OCI-LY1 (cell line): Measurements from ENCODE around the gene KCNIP3.

ENCODE experiments used
- H2AFZ ChIP-seq: fragments of 200-600 bp; sonication (generic), shearing (Covaris generic); 2 replicates; pipeline ENCODE4 v1.6.0; 2014; ENCODE audit warnings: antibody characterized with exemption, mild to moderate bottlenecking, low read length
- H3F3A ChIP-seq: fragments of 200-600 bp; sonication (generic), shearing (Covaris generic); 2 replicates; pipeline ENCODE4 v1.6.0; 2014; ENCODE audit warnings: mild to moderate bottlenecking, antibody characterized with exemption, low read length, moderate library complexity; ENCODE audit not compliant: insufficient read depth
- H3K27ac ChIP-seq: fragments of 200-600 bp; sonication (generic); 2 replicates; pipeline ENCODE4 v1.5.1; 2014; ENCODE audit warnings: low read length, mixed run types, mild to moderate bottlenecking, low read depth; ENCODE audit not compliant: poor library complexity, severe bottlenecking
- H3K27me3 ChIP-seq: fragments of 200-600 bp; sonication (generic); 2 replicates; pipeline ENCODE4 v1.6.0; 2014; ENCODE audit warnings: antibody characterized with exemption, mild to moderate bottlenecking, low read length, moderate library complexity; ENCODE audit not compliant: insufficient read depth
- H3K36me3 ChIP-seq: fragments of 200-600 bp; sonication (generic); 2 replicates; pipeline ENCODE4 v1.6.1; 2014; ENCODE audit warnings: mild to moderate bottlenecking, antibody characterized with exemption, low read length, moderate library complexity, mixed read lengths; ENCODE audit not compliant: insufficient read depth
- H3K4me1 ChIP-seq: fragments of 200-600 bp; sonication (generic); 2 replicates; pipeline ENCODE4 v1.5.1; 2014; ENCODE audit warnings: mild to moderate bottlenecking, low read length, moderate library complexity; ENCODE audit not compliant: insufficient read depth, severe bottlenecking
- H3K4me2 ChIP-seq: fragments of 200-600 bp; sonication (generic), shearing (Covaris generic); 2 replicates; pipeline ENCODE4 v1.6.1; 2014; ENCODE audit warnings: low read length
- H3K4me3 ChIP-seq: fragments of 200-600 bp; sonication (generic); 2 replicates; pipeline ENCODE4 v1.5.1; 2014; ENCODE audit warnings: low read length, low read depth, mild to moderate bottlenecking, mixed read lengths; ENCODE audit not compliant: poor library complexity, severe bottlenecking
- H3K79me2 ChIP-seq: fragments of 200-600 bp; shearing (Covaris generic); 2 replicates; pipeline ENCODE4 v1.6.1; 2016; ENCODE audit warnings: mixed run types, low read length, mixed read lengths; ENCODE audit not compliant: insufficient read depth
- H3K9ac ChIP-seq: fragments of 200-600 bp; sonication (generic), shearing (Covaris generic); 2 replicates; pipeline ENCODE4 v1.6.1; 2014; ENCODE audit warnings: mild to moderate bottlenecking, low read length, mixed read lengths
- H3K9me2 ChIP-seq: fragments of 200-600 bp; sonication (generic), shearing (Covaris generic); 2 replicates; pipeline ENCODE4 v1.6.1; 2014; ENCODE audit warnings: low read depth, mild to moderate bottlenecking, low read length, mixed read lengths
- H3K9me3 ChIP-seq: fragments of 200-600 bp; shearing (Covaris generic); 2 replicates; pipeline ENCODE4 v1.6.1; 2014; ENCODE audit warnings: low read length, mixed read lengths
- H4K20me1 ChIP-seq: fragments of 200-600 bp; sonication (generic), shearing (Covaris generic); 2 replicates; pipeline ENCODE4 v1.6.0; 2016; ENCODE audit warnings: mild to moderate bottlenecking, low read length; ENCODE audit not compliant: insufficient read depth
- EZH2 ChIP-seq: fragments of 200-600 bp; sonication (generic), shearing (Covaris generic); IDR thresholded peaks from 2 replicates; pipeline ENCODE4 v1.8.0; 2017; ENCODE audit warnings: borderline replicate concordance, mixed run types, mild to moderate bottlenecking, antibody characterized with exemption, low read length, moderate library complexity, mixed read lengths
- TF ChIP-seq, protein P1 (sequence below): fragments of 200-600 bp; sonication (generic), shearing (Covaris generic); IDR thresholded peaks from 2 replicates; pipeline ENCODE4 v1.5.1; 2017; ENCODE audit warnings: mild to moderate bottlenecking, antibody characterized with exemption, low read length, moderate library complexity, mixed read lengths

Gene KCNIP3

DNA sequence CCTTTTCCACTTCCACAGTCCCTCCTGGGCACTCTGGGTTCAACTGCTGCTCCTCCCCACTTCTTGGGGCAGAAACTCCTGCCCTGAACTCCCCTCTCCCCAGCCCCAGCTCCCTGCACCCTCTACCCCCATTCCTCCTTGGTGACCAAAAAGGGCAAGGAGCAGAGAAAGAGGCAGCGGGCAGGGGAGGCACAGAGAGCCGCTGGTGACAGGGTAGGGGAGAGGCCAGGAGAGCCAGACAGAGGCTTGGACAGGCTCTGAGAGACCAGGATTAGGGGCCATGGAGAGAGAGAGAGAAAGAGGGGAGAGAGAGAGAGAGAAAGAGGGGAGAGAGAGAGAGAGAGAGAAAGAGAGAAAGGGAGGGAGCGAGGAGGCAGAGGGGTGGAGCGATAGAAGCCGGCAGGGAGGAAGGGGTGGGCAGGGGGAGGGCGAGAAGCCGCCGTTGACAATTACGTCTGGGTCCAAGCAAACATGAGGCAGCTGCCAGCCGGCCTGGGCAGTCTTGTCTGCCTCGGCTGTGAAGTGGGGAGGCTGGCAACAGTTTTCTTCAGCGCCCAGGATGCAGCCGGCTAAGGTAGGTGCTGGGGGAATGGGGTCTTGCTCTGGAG, at the start of gene KCNIP3:
Gene KCNIP3 (plus strand): TSS at position 468 of the 608 bp plus-strand sequence. CDS start 92 bp downstream, at position 560.
- Histone ChIP-seq H3K4me1 (no peaks in the 10 kb centered on the region), H3K9ac (no peak within 1 kb of the TSS), H3F3A (no peaks in the 10 kb centered on the region), H3K79me2 (no peaks in the 10 kb centered on the region), H3K36me3 (no peaks in the 10 kb centered on the region), H3K27me3 (no peaks in the 10 kb centered on the region; the same call in 1 of the 2 replicates), H3K4me3 (no peak within 1 kb of the TSS), H4K20me1 (no peaks in the 10 kb centered on the region), H3K4me2 (no peak within 1 kb of the TSS), H3K9me3 (no peaks in the 10 kb centered on the region), H3K27ac (no peak within 1 kb of the TSS), H2AFZ (no peak within 1 kb of the TSS), H3K9me2 (no peaks in the 10 kb centered on the region)
- TF ChIP-seq EZH2: no peak
- TF ChIP-seq, protein P1, sequence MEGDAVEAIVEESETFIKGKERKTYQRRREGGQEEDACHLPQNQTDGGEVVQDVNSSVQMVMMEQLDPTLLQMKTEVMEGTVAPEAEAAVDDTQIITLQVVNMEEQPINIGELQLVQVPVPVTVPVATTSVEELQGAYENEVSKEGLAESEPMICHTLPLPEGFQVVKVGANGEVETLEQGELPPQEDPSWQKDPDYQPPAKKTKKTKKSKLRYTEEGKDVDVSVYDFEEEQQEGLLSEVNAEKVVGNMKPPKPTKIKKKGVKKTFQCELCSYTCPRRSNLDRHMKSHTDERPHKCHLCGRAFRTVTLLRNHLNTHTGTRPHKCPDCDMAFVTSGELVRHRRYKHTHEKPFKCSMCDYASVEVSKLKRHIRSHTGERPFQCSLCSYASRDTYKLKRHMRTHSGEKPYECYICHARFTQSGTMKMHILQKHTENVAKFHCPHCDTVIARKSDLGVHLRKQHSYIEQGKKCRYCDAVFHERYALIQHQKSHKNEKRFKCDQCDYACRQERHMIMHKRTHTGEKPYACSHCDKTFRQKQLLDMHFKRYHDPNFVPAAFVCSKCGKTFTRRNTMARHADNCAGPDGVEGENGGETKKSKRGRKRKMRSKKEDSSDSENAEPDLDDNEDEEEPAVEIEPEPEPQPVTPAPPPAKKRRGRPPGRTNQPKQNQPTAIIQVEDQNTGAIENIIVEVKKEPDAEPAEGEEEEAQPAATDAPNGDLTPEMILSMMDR: no peak

- H3K9ac ChIP-seq: no peak overlapping the region
- no peak overlapping the region for H3K4me3 ChIP-seq
- H3K27ac ChIP-seq: no peak overlapping the region
- H3K9me2 ChIP-seq: no peaks in the 10 kb centered on the region
- H3K27me3 ChIP-seq: no peaks in the 10 kb centered on the region
- no peaks in the 10 kb centered on the region for H3K79me2 ChIP-seq
- no peaks in the 10 kb centered on the region for H3F3A ChIP-seq
- H3K9me3 ChIP-seq: no peaks in the 10 kb centered on the region
- H4K20me1 ChIP-seq: no peaks in the 10 kb centered on the region
- no peaks in the 10 kb centered on the region for H3K36me3 ChIP-seq
- H3K4me2 ChIP-seq: no peak overlapping the region
- no peak overlapping the region for H2AFZ ChIP-seq
- H3K4me1 ChIP-seq: no peaks in the 10 kb centered on the region
- TF ChIP-seq, protein P1: no peak
- no peak for TF ChIP-seq EZH2
These were observed 38.9 kb upstream of the KCNIP3 start for GRCh38 chr2:95258271-95258670.

DNA sequence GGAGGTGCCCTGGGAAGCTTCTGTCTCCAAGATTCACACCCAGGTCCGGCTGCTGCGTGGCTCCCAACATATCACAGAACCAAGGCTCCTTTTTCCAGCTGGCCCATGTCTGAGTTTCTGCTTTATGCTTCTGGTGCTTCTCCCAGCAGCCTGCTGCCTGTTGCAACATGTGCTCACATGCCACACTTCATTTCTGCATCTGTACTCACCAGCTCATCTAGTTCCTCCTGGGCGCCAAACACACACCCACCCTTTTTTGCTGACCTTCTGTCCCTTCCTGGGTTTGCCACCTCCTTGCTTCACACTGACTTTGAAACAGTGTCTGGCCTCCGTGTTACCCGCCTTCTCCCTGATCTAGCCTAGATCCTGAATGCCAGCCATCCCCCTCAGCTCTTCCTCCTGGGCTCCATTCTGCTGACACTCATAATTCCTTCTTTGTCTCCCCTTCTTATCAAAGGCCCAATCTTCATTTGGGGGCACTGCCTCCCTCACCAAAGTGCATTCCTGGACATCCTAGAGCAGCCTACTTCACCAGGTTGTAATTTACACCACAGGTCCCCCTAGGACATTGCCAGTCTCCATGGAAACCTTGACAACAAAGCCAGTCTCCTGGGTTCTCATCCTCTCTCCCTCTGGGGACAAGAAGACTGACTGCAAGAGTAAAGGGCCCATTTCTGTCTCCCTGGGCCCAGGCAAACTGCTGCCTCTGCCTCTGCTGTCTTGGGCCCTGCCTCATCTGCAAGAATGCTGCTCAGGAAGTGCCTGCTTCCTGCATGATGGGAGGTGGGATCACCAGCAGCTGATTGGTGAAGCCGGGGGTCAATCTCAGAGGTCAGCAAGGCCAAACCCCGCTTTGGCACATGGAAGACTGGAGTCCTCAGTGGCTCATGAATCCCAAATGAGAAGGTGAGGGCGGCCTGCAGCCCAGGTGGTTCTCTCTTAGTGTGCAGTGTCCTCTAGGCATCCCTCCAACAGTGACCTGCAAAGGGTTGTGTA, 36.8 kb upstream of the KCNIP3 start:
- Histone ChIP-seq H3K4me3 (no peak overlapping the region), H3K9ac (no peak overlapping the region), H3K9me3 (no peaks in the 10 kb centered on the region), H3K4me2 (no peak overlapping the region), H3K27me3 (no peaks in the 10 kb centered on the region), H3K4me1 (no peaks in the 10 kb centered on the region), H3K79me2 (no peaks in the 10 kb centered on the region), H3F3A (no peaks in the 10 kb centered on the region), H3K9me2 (no peaks in the 10 kb centered on the region), H3K36me3 (no peaks in the 10 kb centered on the region), H3K27ac (no peak overlapping the region), H2AFZ (no peak overlapping the region), H4K20me1 (no peaks in the 10 kb centered on the region)
- TF ChIP-seq EZH2: no peak
- TF ChIP-seq, protein P1: no peak
